Thymus (tissue), 11 donors: ENCODE data around the gene ITK. TPM values are rescaled to one million over a fixed set of nuclear protein-coding genes. Genes with fewer than 3 reads are reported as not detected.

Experiments used
- DNase-seq, 9 donors: peaks; one replicate each; pipeline ENCODE4 v3.0.0-alpha.2; 2013; ENCODE audit warnings: low spot score in 9 of 9, low read depth in 6 of 9, missing footprints in 1 of 9
- H3K27ac ChIP-seq, 2 donors: one replicate each; pipeline ENCODE4 v1.5.1; 2013; ENCODE audit warnings: control low read depth in 1 of 2, low read depth in 1 of 2, low read length in 1 of 2, mild to moderate bottlenecking in 1 of 2, moderate library complexity in 1 of 2
- H3K27me3 ChIP-seq, 2 donors: one replicate each; pipeline ENCODE4 v1.5.1; 2013; ENCODE audit warnings: low read length in 1 of 2; ENCODE audit not compliant: control insufficient read depth in 2 of 2, insufficient read depth in 1 of 2
- H3K36me3 ChIP-seq, 2 donors: one replicate each; pipeline ENCODE4 v1.5.1; 2013; ENCODE audit warnings: low read length in 1 of 2, mild to moderate bottlenecking in 1 of 2, moderate library complexity in 1 of 2; ENCODE audit not compliant: control insufficient read depth in 2 of 2, insufficient read depth in 2 of 2
- H3K4me1 ChIP-seq, 2 donors: one replicate each; pipeline ENCODE4 v1.5.1; 2013; ENCODE audit warnings: low read length in 2 of 2; ENCODE audit not compliant: control insufficient read depth in 2 of 2, insufficient read depth in 2 of 2
- H3K4me3 ChIP-seq, 2 donors: one replicate each; pipeline ENCODE4 v1.5.1; 2013; ENCODE audit warnings: low read length in 2 of 2, control low read depth in 1 of 2, mild to moderate bottlenecking in 1 of 2
- H3K9me3 ChIP-seq, 2 donors: one replicate each; pipeline ENCODE4 v1.5.1; 2013; ENCODE audit warnings: low read length in 1 of 2, mild to moderate bottlenecking in 1 of 2; ENCODE audit not compliant: control insufficient read depth in 2 of 2, insufficient read depth in 1 of 2
- WGBS: extraction: QIAGEN DNeasy Blood & Tissue Kit; methylation state at CpG from one replicate; pipeline ENCODE4 v1.1.7; 2013; 5-methylcytosine and 5-hydroxymethylcytosine counted together
- polyA plus RNA-seq: library from polyadenylated mRNA; stranded (reverse); fragments of 200-250 nt; gene quantifications from one replicate; pipeline ENCODE4 v1.2.3, GENCODE V29; 2013
- total RNA-seq: library from RNA; stranded (reverse); fragments of 120-200 nt; gene quantifications from one replicate; pipeline ENCODE4 v1.2.4, GENCODE V29; 2013
- donor health status: healthy.

Gene ITK
- total and polyA plus RNA-seq, 2 donors, result 87.7 to 92.8 TPM

- Histone ChIP-seq H3K36me3 (no peaks in the 10 kb centered on the region), H3K4me1 (peaks cover under 1 to 16% of the 10 kb centered on the region in 2 donors), H3K4me3 (no peak overlapping the region), H3K27me3 (no peaks in the 10 kb centered on the region), H3K27ac (no peak overlapping the region), H3K9me3 (no peaks in the 10 kb centered on the region)
- peak; percentile 52 to 94 (median 87) for DNase-seq
- WGBS, result 88% methylated on average over 14 of the region's 14 CpGs
Observed at GRCh38 chr5:157148734-157149615, 31.7 kb upstream of the ITK start.

- no peaks in the 10 kb centered on the region for H3K27me3 ChIP-seq
- no peaks in the 10 kb centered on the region for H3K36me3 ChIP-seq
- no peak for DNase-seq
- no peak overlapping the region for H3K27ac ChIP-seq
- 94% methylated on average over 3 of the region's 3 CpGs for WGBS
- H3K4me3 ChIP-seq, result no peak overlapping the region
- H3K9me3 ChIP-seq, result no peaks in the 10 kb centered on the region
- peaks cover 0 to 16% of the 10 kb centered on the region in 2 donors for H3K4me1 ChIP-seq
Observed at GRCh38 chr5:157150995-157151394, 29.6 kb upstream of the ITK start.

- H3K27ac ChIP-seq, result no peak overlapping the region
- H3K4me3 ChIP-seq, result no peak overlapping the region
- peaks cover 0 to 29% of the 10 kb centered on the region in 2 donors for H3K4me1 ChIP-seq
- H3K36me3 ChIP-seq, result no peaks in the 10 kb centered on the region
- WGBS, result 96% methylated on average over 3 of the region's 3 CpGs
- no peak for DNase-seq
- H3K27me3 ChIP-seq, result no peaks in the 10 kb centered on the region
- H3K9me3 ChIP-seq, result no peaks in the 10 kb centered on the region
Observed at GRCh38 chr5:157155297-157155696, 25.3 kb upstream of the ITK start.

GRCh38 chr5:157157293-157157891 is 23.2 kb upstream of the ITK start:
- H3K9me3 ChIP-seq, result no peaks in the 10 kb centered on the region
- no peaks in the 10 kb centered on the region for H3K36me3 ChIP-seq
- 98% methylated on average over 1 of the region's 1 CpG for WGBS
- no peaks in the 10 kb centered on the region for H3K27me3 ChIP-seq
- peaks cover 0 to 28% of the 10 kb centered on the region in 2 donors for H3K4me1 ChIP-seq
- H3K27ac ChIP-seq, result no peak overlapping the region
- no peak for DNase-seq
- H3K4me3 ChIP-seq, result no peak overlapping the region

GRCh38 chr5:157159209-157159751 is 21.4 kb upstream of the ITK start:
- no peaks in the 10 kb centered on the region for H3K27me3 ChIP-seq
- H3K4me3 ChIP-seq, result no peak overlapping the region
- H3K27ac ChIP-seq, result peak overlapping the region; percentile 40 to 60
- peaks cover 0 to 22% of the 10 kb centered on the region in 2 donors for H3K4me1 ChIP-seq
- no peaks in the 10 kb centered on the region for H3K9me3 ChIP-seq
- 87% methylated on average over 6 of the region's 6 CpGs for WGBS
- no peaks in the 10 kb centered on the region for H3K36me3 ChIP-seq
- peak in 2 of 9 donors; percentile 40 to 68 for DNase-seq

- no peaks in the 10 kb centered on the region for H3K27me3 ChIP-seq
- H3K4me1 ChIP-seq, result peaks cover 0 to 22% of the 10 kb centered on the region in 2 donors
- H3K4me3 ChIP-seq, result no peak overlapping the region
- no peaks in the 10 kb centered on the region for H3K9me3 ChIP-seq
- 95% methylated on average over 4 of the region's 4 CpGs for WGBS
- peak overlapping the region; percentile 42 to 60 for H3K27ac ChIP-seq
- no peaks in the 10 kb centered on the region for H3K36me3 ChIP-seq
- peak in 1 of 9 donors; percentile 19 for DNase-seq
Observed at GRCh38 chr5:157160001-157160400, 20.6 kb upstream of the ITK start.

GRCh38 chr5:157161996-157162395 is 18.6 kb upstream of the ITK start:
- Histone ChIP-seq H3K4me1 (peaks cover 0 to 32% of the 10 kb centered on the region in 2 donors), H3K9me3 (no peaks in the 10 kb centered on the region), H3K4me3 (no peak overlapping the region), H3K27ac (no peak overlapping the region), H3K27me3 (no peaks in the 10 kb centered on the region), H3K36me3 (no peaks in the 10 kb centered on the region)
- no peak for DNase-seq
- 96% methylated on average over 6 of the region's 6 CpGs for WGBS

- 98% methylated on average over 12 of the region's 12 CpGs for WGBS
- H3K36me3 ChIP-seq, result no peaks in the 10 kb centered on the region
Observed at GRCh38 chr5:157162919-157163510, 17.6 kb upstream of the ITK start.

GRCh38 chr5:157164521-157164920 is 16.1 kb upstream of the ITK start:
- Histone ChIP-seq H3K9me3 (no peaks in the 10 kb centered on the region), H3K27me3 (no peaks in the 10 kb centered on the region), H3K36me3 (no peaks in the 10 kb centered on the region), H3K4me1 (peaks cover 0 to 26% of the 10 kb centered on the region in 2 donors), H3K4me3 (no peak overlapping the region), H3K27ac (no peak overlapping the region)
- WGBS, result 97% methylated on average over 5 of the region's 5 CpGs
- no peak for DNase-seq

More at GRCh38 chr5:157162919-157163510, 17.6 kb upstream of the ITK start:
- no peak overlapping the region for H3K4me3 ChIP-seq
- H3K4me1 ChIP-seq, result peaks cover 0 to 40% of the 10 kb centered on the region in 2 donors
- H3K27ac ChIP-seq, result no peak overlapping the region
- no peaks in the 10 kb centered on the region for H3K9me3 ChIP-seq
- DNase-seq, result no peak
- no peaks in the 10 kb centered on the region for H3K27me3 ChIP-seq
